Aortic smooth muscle cell (primary cell): ENCODE measurements around the gene NUDT4B. TPM values are rescaled to one million over a fixed set of nuclear protein-coding genes. Genes with fewer than 3 reads are reported as not detected.

Source experiments
- total RNA-seq: library from RNA; depleted of rRNA; stranded (reverse); fragments of >200 nt; gene quantifications from 2 replicates; pipeline ENCODE4 v1.2.3, GENCODE V29; 2014

The NUDT4B gene
- total RNA-seq: 20.1 and 26.1 TPM in 2 replicates

GRCh38 chr1:148748563-148749334, at the start of gene NUDT4B:
NUDT4B (plus strand) TSS chr1:148748774; CDS start chr1:148748953, 179 bp downstream.

Other genes starting within 250 kb of the NUDT4B start
- 44.0 and 72.9 TPM in 2 replicates for gene NBPF14, start 152.8 kb upstream of the NUDT4B start, total RNA-seq
- gene PDE4DIP, start 95.7 kb downstream of the NUDT4B start, total RNA-seq: 69.1 and 90.2 TPM in 2 replicates